Neuronal stem cell (in vitro differentiated cells): ENCODE results near the gene BCAS3.

Experiments used
- DNase-seq: peaks from one replicate; pipeline ENCODE4 v3.0.0-alpha.2; 2013; ENCODE audit warnings: low spot score
- H2AFZ ChIP-seq: one replicate; pipeline ENCODE4 v1.6.1; 2013; ENCODE audit warnings: mild to moderate bottlenecking, low read length, inconsistent platforms
- H2AK5ac ChIP-seq: 2 replicates; pipeline ENCODE4 v1.6.1; 2013; ENCODE audit warnings: low read depth, mild to moderate bottlenecking, inconsistent platforms, low read length, moderate library complexity, mixed read lengths
- H2BK120ac ChIP-seq: 2 replicates; pipeline ENCODE4 v1.6.1; 2013; ENCODE audit warnings: low read depth, mild to moderate bottlenecking, inconsistent platforms, low read length, moderate library complexity, mixed read lengths
- H2BK12ac ChIP-seq: one replicate; pipeline ENCODE4 v1.6.1; 2013; ENCODE audit warnings: low read length, inconsistent platforms
- H2BK15ac ChIP-seq: 2 replicates; pipeline ENCODE4 v1.6.1; 2013; ENCODE audit warnings: mild to moderate bottlenecking, low read length, inconsistent platforms, mixed read lengths
- H2BK5ac ChIP-seq: one replicate; pipeline ENCODE4 v1.6.1; 2013; ENCODE audit warnings: inconsistent platforms, mild to moderate bottlenecking, low read length, moderate library complexity
- H3K14ac ChIP-seq: one replicate; pipeline ENCODE4 v1.6.1; 2013; ENCODE audit warnings: low read length, inconsistent platforms
- H3K18ac ChIP-seq: 2 replicates; pipeline ENCODE4 v1.6.1; 2013; ENCODE audit warnings: low read length, inconsistent platforms
- H3K23ac ChIP-seq: 2 replicates; pipeline ENCODE4 v1.6.1; 2013; ENCODE audit warnings: low read depth, mild to moderate bottlenecking, mixed read lengths, low read length, inconsistent platforms; ENCODE audit not compliant: poor library complexity
- H3K27ac ChIP-seq: replicated peaks from 3 replicates; pipeline ENCODE4 v1.5.1; 2013; ENCODE audit warnings: low read length, inconsistent platforms
- H3K27me3 ChIP-seq, 3 experiments: 2 replicates each; pipeline ENCODE4 v1.6.1; 2013; ENCODE audit warnings: low read length in 3 of 3, mild to moderate bottlenecking in 2 of 3, inconsistent platforms in 1 of 3, low read depth in 1 of 3, mixed read lengths in 1 of 3, moderate library complexity in 1 of 3; ENCODE audit not compliant: control insufficient read depth in 3 of 3, insufficient read depth in 3 of 3
- H3K36me3 ChIP-seq, 2 donors: replicated peaks in 1 of 2; 2 replicates each; pipeline ENCODE4 v1.6.1; 2013; ENCODE audit warnings: low read length in 2 of 2; ENCODE audit not compliant: control insufficient read depth in 2 of 2, insufficient read depth in 2 of 2
- H3K4ac ChIP-seq: 2 replicates; pipeline ENCODE4 v1.6.1; 2013; ENCODE audit warnings: inconsistent platforms, mild to moderate bottlenecking, low read length, moderate library complexity
- H3K4me1 ChIP-seq, 2 donors: 1 replicate in 1 of 2; 2 replicates in 1 of 2; pipeline ENCODE4 v1.6.1; 2013; ENCODE audit warnings: low read length in 2 of 2, low read depth in 1 of 2; ENCODE audit not compliant: control insufficient read depth in 2 of 2, insufficient read depth in 1 of 2
- H3K4me2 ChIP-seq: one replicate; pipeline ENCODE4 v1.6.1; 2013; ENCODE audit warnings: mild to moderate bottlenecking, low read length, inconsistent platforms; ENCODE audit not compliant: insufficient read depth, poor library complexity, severe bottlenecking
- H3K4me3 ChIP-seq, 2 donors: 2 replicates each; pipeline ENCODE4 v1.5.1; 2013; ENCODE audit warnings: low read length in 2 of 2, mild to moderate bottlenecking in 2 of 2, inconsistent platforms in 1 of 2, moderate library complexity in 1 of 2
- H3K79me1 ChIP-seq: one replicate; pipeline ENCODE4 v1.6.1; 2013; ENCODE audit warnings: low read depth, mild to moderate bottlenecking, inconsistent platforms, low read length, moderate library complexity
- H3K9ac ChIP-seq: one replicate; pipeline ENCODE4 v1.6.1; 2013; ENCODE audit warnings: mild to moderate bottlenecking, low read depth, low read length, inconsistent platforms; ENCODE audit not compliant: poor library complexity
- H3K9me3 ChIP-seq, 2 donors: replicated peaks in 1 of 2; 2 replicates each; pipeline versions ENCODE3 to v1.6.1; 2013; ENCODE audit warnings: low read length in 2 of 2, mild to moderate bottlenecking in 2 of 2, inconsistent platforms in 1 of 2, low read depth in 1 of 2, mixed read lengths in 1 of 2, moderate library complexity in 1 of 2; ENCODE audit not compliant: control insufficient read depth in 2 of 2, insufficient read depth in 1 of 2
- H4K8ac ChIP-seq: one replicate; pipeline ENCODE4 v1.6.1; 2013; ENCODE audit warnings: low read depth, mild to moderate bottlenecking, inconsistent platforms, low read length, moderate library complexity
- H4K91ac ChIP-seq: one replicate; pipeline ENCODE4 v1.6.1; 2013; ENCODE audit warnings: low read length, low read depth, mild to moderate bottlenecking, inconsistent platforms; ENCODE audit not compliant: poor library complexity
- WGBS, 2 donors: extraction: QIAGEN DNeasy Blood & Tissue Kit; methylation state at CpG; one replicate each; pipeline ENCODE4 v1.1.7; 2013; ENCODE audit warnings: missing lambda C conversion rate in 2 of 2, mixed read lengths in 1 of 2; ENCODE audit not compliant: insufficient read length in 2 of 2, insufficient replicate concordance in 1 of 2; ENCODE audit errors: extremely low coverage in 2 of 2; 5-methylcytosine and 5-hydroxymethylcytosine counted together

The BCAS3 gene

GRCh38 chr17:61066062-61066461 is 388.4 kb downstream of the BCAS3 start:
- Histone ChIP-seq H3K14ac (no peak overlapping the region), H3K4me2 (no peak overlapping the region), H2BK5ac (no peak overlapping the region), H4K91ac (no peak overlapping the region), H3K27ac (no peak overlapping the region), H3K4me1 (peaks cover 0 to 8% of the 10 kb centered on the region in 2 donors), H3K9ac (no peak overlapping the region), H3K23ac (no peak overlapping the region), H3K79me1 (no peaks in the 10 kb centered on the region), H2BK12ac (no peak overlapping the region), H3K36me3 (no peaks in the 10 kb centered on the region), H4K8ac (no peak overlapping the region), H2AFZ (no peak overlapping the region), H2BK120ac (no peak overlapping the region), H3K9me3 (no peaks in the 10 kb centered on the region), H3K18ac (no peak overlapping the region), H2BK15ac (no peak overlapping the region), H3K4ac (no peak overlapping the region), H2AK5ac (no peak overlapping the region), H3K4me3 (no peak overlapping the region), H3K27me3 (no peaks in the 10 kb centered on the region)
- no CpG with 5 or more reads among the region's 2 CpGs for WGBS, 2 donors
- no peak for DNase-seq

GRCh38 chr17:61070649-61071048 is 393.0 kb downstream of the BCAS3 start:
- Histone ChIP-seq H3K27ac (no peak overlapping the region), H3K4ac (no peak overlapping the region), H3K79me1 (no peaks in the 10 kb centered on the region)

DNA sequence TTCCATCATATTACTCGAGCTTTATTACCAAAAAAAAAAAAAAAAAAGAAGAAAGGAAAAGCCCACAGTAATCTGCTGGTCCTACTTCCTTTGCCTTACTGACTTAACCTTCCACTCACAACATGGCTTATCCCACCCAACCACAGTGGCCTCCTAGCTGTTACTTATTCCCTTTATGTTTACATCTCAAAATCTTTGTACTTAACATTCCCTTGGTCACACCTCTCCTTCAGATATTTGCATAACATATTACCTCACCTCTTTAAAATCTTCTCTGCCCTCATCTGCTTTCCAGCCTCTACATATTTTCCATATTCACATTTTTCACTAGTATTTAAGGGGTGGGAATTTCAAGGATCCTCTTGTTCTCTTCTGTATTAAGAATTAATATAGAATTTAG is 395.0 kb downstream of the BCAS3 start:
- Histone ChIP-seq H3K14ac (no peak overlapping the region), H3K9ac (no peak overlapping the region), H3K4me3 (no peak overlapping the region), H3K9me3 (no peaks in the 10 kb centered on the region), H3K4me1 (peaks cover 0 to 3% of the 10 kb centered on the region in 2 donors), H2BK15ac (no peak overlapping the region), H2BK5ac (no peak overlapping the region), H3K79me1 (no peaks in the 10 kb centered on the region), H4K8ac (no peak overlapping the region), H3K4ac (no peak overlapping the region), H2BK120ac (no peak overlapping the region), H2BK12ac (no peak overlapping the region), H3K23ac (no peak overlapping the region), H3K4me2 (no peak overlapping the region), H2AK5ac (no peak overlapping the region), H3K36me3 (no peaks in the 10 kb centered on the region), H4K91ac (no peak overlapping the region), H3K27ac (no peak overlapping the region), H3K27me3 (no peaks in the 10 kb centered on the region), H2AFZ (no peak overlapping the region), H3K18ac (no peak overlapping the region)
- no peak for DNase-seq
- no CpG with 5 or more reads among the region's 1 CpG for WGBS, 2 donors

More at GRCh38 chr17:61070649-61071048, 393.0 kb downstream of the BCAS3 start:
- H3K27me3 ChIP-seq, result no peaks in the 10 kb centered on the region
- no peak overlapping the region for H2BK120ac ChIP-seq
- no peak overlapping the region for H3K4me3 ChIP-seq
- H3K23ac ChIP-seq, result no peak overlapping the region
- H2AK5ac ChIP-seq, result no peak overlapping the region
- no peak overlapping the region for H2BK12ac ChIP-seq
- H3K36me3 ChIP-seq, result no peaks in the 10 kb centered on the region
- no CpG with 5 or more reads among the region's 1 CpG for WGBS, 2 donors
- H3K4me2 ChIP-seq, result no peak overlapping the region
- no peak for DNase-seq
- H3K14ac ChIP-seq, result no peak overlapping the region
- H4K91ac ChIP-seq, result no peak overlapping the region
- no peak overlapping the region for H3K18ac ChIP-seq
- H2BK5ac ChIP-seq, result no peak overlapping the region
- H2AFZ ChIP-seq, result no peak overlapping the region
- no peaks in the 10 kb centered on the region for H3K9me3 ChIP-seq
- H4K8ac ChIP-seq, result no peak overlapping the region
- H3K9ac ChIP-seq, result no peak overlapping the region
- peaks cover 0 to 2% of the 10 kb centered on the region in 2 donors for H3K4me1 ChIP-seq
- no peak overlapping the region for H2BK15ac ChIP-seq

GRCh38 chr17:61073131-61073530 is 395.5 kb downstream of the BCAS3 start:
- Histone ChIP-seq H3K9ac (no peak overlapping the region), H3K23ac (no peak overlapping the region), H3K27ac (no peak overlapping the region), H2AFZ (no peak overlapping the region), H3K14ac (no peak overlapping the region), H3K4me3 (no peak overlapping the region), H2AK5ac (no peak overlapping the region), H2BK12ac (no peak overlapping the region), H3K4ac (no peak overlapping the region), H2BK120ac (no peak overlapping the region), H2BK5ac (no peak overlapping the region), H3K4me1 (peaks cover 0 to 3% of the 10 kb centered on the region in 2 donors), H2BK15ac (no peak overlapping the region), H3K27me3 (no peaks in the 10 kb centered on the region), H3K18ac (no peak overlapping the region), H3K36me3 (no peaks in the 10 kb centered on the region), H3K79me1 (no peaks in the 10 kb centered on the region), H4K91ac (no peak overlapping the region), H3K9me3 (no peaks in the 10 kb centered on the region), H4K8ac (no peak overlapping the region), H3K4me2 (no peak overlapping the region)
- no CpG with 5 or more reads among the region's 1 CpG for WGBS, 2 donors
- no peak for DNase-seq
